GM23248 (cell line): ENCODE measurements around the gene ZBTB44.

Experiments
- EZH2 ChIP-seq: fragments of 200-600 bp; sonication (generic); IDR thresholded peaks from 2 replicates; pipeline ENCODE4 v1.6.1; 2018; ENCODE audit warnings: antibody characterized with exemption, mild to moderate bottlenecking; ENCODE audit not compliant: insufficient read depth, poor library complexity, severe bottlenecking
- EZH2phosphoT487 ChIP-seq: fragments of 200-600 bp; sonication (generic); IDR thresholded peaks from 2 replicates; pipeline ENCODE4 v1.6.1; 2018; ENCODE audit warnings: antibody characterized with exemption, moderate library complexity, mild to moderate bottlenecking, low read depth; ENCODE audit not compliant: insufficient read depth

- TF ChIP-seq EZH2 (no peak), EZH2phosphoT487 (no peak)
These were observed 117.2 kb downstream of the ZBTB44 start for GRCh38 chr11:130197386-130198035.
